K562 (cell line): ENCODE measurements around the gene PAFAH2.

Experiments used
- ESRRA ChIP-seq: fragments of 450-650 bp; IDR thresholded peaks from 2 replicates; pipeline ENCODE4 v1.6.1; 2014; ENCODE audit warnings: low read depth, mild to moderate bottlenecking, moderate library complexity, borderline replicate concordance
- SREBF1 ChIP-seq: fragments of 150-350 bp; IDR thresholded peaks from 2 replicates; pipeline ENCODE4 v1.6.1; 2014; ENCODE audit warnings: antibody characterized with exemption, low read depth, low read length, borderline replicate concordance
- TAF1 ChIP-seq: IDR thresholded peaks from 2 replicates; pipeline ENCODE4 v1.6.1; 2011; ENCODE audit warnings: mild to moderate bottlenecking, low read length, moderate library complexity; ENCODE audit not compliant: insufficient read depth, control insufficient read depth, severe bottlenecking; ENCODE audit errors: extremely low read depth

- TF ChIP-seq TAF1 (no peak), ESRRA (no peak), SREBF1 (no peak)
Measured at GRCh38 chr1:25985171-25985570, 12.7 kb downstream of the PAFAH2 start.
